SK-N-SH treated with all-trans-retinoic acid at 6 μM for 48 hours (cell line): ENCODE measurements around the gene OR2A12.

Experiments
- ATAC-seq: fragments of 200-7000 bp; cut with Tn5 transposase; 3 replicates; pipeline ENCODE4 v1.9.1; 2020; ENCODE audit warnings: mild to moderate bottlenecking, moderate library complexity
- ARNTL ChIP-seq: fragments of 450-650 bp; formaldehyde crosslinking; IDR thresholded peaks from 2 replicates; pipeline ENCODE4 v1.5.0; 2020; ENCODE audit warnings: low read depth, mild to moderate bottlenecking, moderate library complexity, borderline replicate concordance
- BACH2 ChIP-seq: fragments of 250-450 bp; sonication (Bioruptor Pico); IDR thresholded peaks from 2 replicates; pipeline ENCODE4 v1.9.0; 2021; ENCODE audit warnings: mild to moderate bottlenecking, borderline replicate concordance
- CSDC2 ChIP-seq: fragments of 250-450 bp; sonication (Bioruptor Pico); IDR thresholded peaks from 2 replicates; pipeline ENCODE4 v1.5.0; 2020; ENCODE audit warnings: mild to moderate bottlenecking, moderate library complexity
- ESRRG ChIP-seq: fragments of 250-450 bp; sonication (Bioruptor Pico); IDR thresholded peaks from 2 replicates; pipeline ENCODE4 v1.6.1; 2021; ENCODE audit warnings: mild to moderate bottlenecking
- GLIS3 ChIP-seq: fragments of 250-450 bp; sonication (Bioruptor Pico); IDR thresholded peaks from 2 replicates; pipeline ENCODE4 v1.5.0; 2020; ENCODE audit warnings: mild to moderate bottlenecking, moderate library complexity
- OSR1 ChIP-seq: fragments of 250-450 bp; sonication (Bioruptor Pico); IDR thresholded peaks from 2 replicates; pipeline ENCODE4 v1.8.0; 2022; ENCODE audit warnings: moderate library complexity, mild to moderate bottlenecking, inconsistent platforms
- PPARA ChIP-seq: fragments of 250-450 bp; sonication (Bioruptor Pico); IDR thresholded peaks from 2 replicates; pipeline ENCODE4 v1.5.0; 2020; ENCODE audit warnings: mild to moderate bottlenecking, borderline replicate concordance
- RARB ChIP-seq: fragments of 250-450 bp; sonication (Bioruptor Pico); IDR thresholded peaks from 2 replicates; pipeline ENCODE4 v1.8.0; 2021; ENCODE audit warnings: mild to moderate bottlenecking, moderate library complexity
- SNAI2 ChIP-seq: fragments of 250-450 bp; sonication (Bioruptor Pico); IDR thresholded peaks from 2 replicates; pipeline ENCODE4 v1.5.0; 2020; ENCODE audit warnings: mild to moderate bottlenecking, moderate library complexity
- TCF4 ChIP-seq: fragments of 250-450 bp; sonication (Bioruptor Pico); IDR thresholded peaks from 2 replicates; pipeline ENCODE4 v1.8.0; 2021; ENCODE audit warnings: mild to moderate bottlenecking, moderate library complexity, borderline replicate concordance
- TOX ChIP-seq: fragments of 250-450 bp; sonication (Bioruptor Pico); IDR thresholded peaks from 2 replicates; pipeline ENCODE4 v1.8.0; 2021; ENCODE audit warnings: mild to moderate bottlenecking, moderate library complexity, borderline replicate concordance
- TSHZ2 ChIP-seq: fragments of 250-450 bp; sonication (Bioruptor Pico); IDR thresholded peaks from 2 replicates; pipeline ENCODE4 v1.5.0; 2020; ENCODE audit warnings: mild to moderate bottlenecking, moderate library complexity
- ZC3H10 ChIP-seq: fragments of 250-450 bp; sonication (Bioruptor Pico); IDR thresholded peaks from 2 replicates; pipeline ENCODE4 v1.5.1; 2021; ENCODE audit warnings: mild to moderate bottlenecking, moderate library complexity
- ZFP3 ChIP-seq: fragments of 250-450 bp; sonication (Bioruptor Pico); IDR thresholded peaks from 2 replicates; pipeline ENCODE4 v1.5.0; 2020; ENCODE audit warnings: mild to moderate bottlenecking, moderate library complexity
- ZFP30 ChIP-seq: fragments of 450-650 bp; formaldehyde crosslinking; IDR thresholded peaks from 2 replicates; pipeline ENCODE4 v1.5.0; 2022; ENCODE audit warnings: mild to moderate bottlenecking, moderate library complexity
- ZNF565 ChIP-seq: fragments of 450-650 bp; formaldehyde crosslinking; conservative IDR thresholded peaks from 2 replicates; pipeline ENCODE4 v1.5.0; 2020; ENCODE audit warnings: low read depth, mild to moderate bottlenecking, moderate library complexity
- ZNF70 ChIP-seq: fragments of 450-650 bp; formaldehyde crosslinking; IDR thresholded peaks from 2 replicates; pipeline ENCODE4 v1.5.0; 2020; ENCODE audit warnings: mild to moderate bottlenecking, moderate library complexity
- ZNF8 ChIP-seq: fragments of 450-650 bp; formaldehyde crosslinking; IDR thresholded peaks from 2 replicates; pipeline ENCODE4 v1.5.0; 2020; ENCODE audit warnings: mild to moderate bottlenecking, moderate library complexity
- TF ChIP-seq, protein P1 (sequence below): fragments of 250-450 bp; sonication (Bioruptor Pico); IDR thresholded peaks from 2 replicates; pipeline ENCODE4 v1.8.0; 2020; ENCODE audit warnings: mild to moderate bottlenecking, moderate library complexity, borderline replicate concordance
- TF ChIP-seq, protein P2 (sequence below): fragments of 250-450 bp; sonication (Bioruptor Pico); IDR thresholded peaks from 2 replicates; pipeline ENCODE4 v1.5.1; 2021; ENCODE audit warnings: mild to moderate bottlenecking, moderate library complexity
- TF ChIP-seq, protein P3 (sequence below): fragments of 250-450 bp; sonication (Bioruptor Pico); IDR thresholded peaks from 2 replicates; pipeline ENCODE4 v1.8.0; 2021; ENCODE audit warnings: low read depth, mild to moderate bottlenecking, moderate library complexity, borderline replicate concordance
- TF ChIP-seq, protein P4 (sequence below): fragments of 250-450 bp; sonication (Bioruptor Pico); IDR thresholded peaks from 2 replicates; pipeline ENCODE4 v1.5.1; 2020; ENCODE audit warnings: low read depth, mild to moderate bottlenecking, moderate library complexity

OR2A12 gene

DNA sequence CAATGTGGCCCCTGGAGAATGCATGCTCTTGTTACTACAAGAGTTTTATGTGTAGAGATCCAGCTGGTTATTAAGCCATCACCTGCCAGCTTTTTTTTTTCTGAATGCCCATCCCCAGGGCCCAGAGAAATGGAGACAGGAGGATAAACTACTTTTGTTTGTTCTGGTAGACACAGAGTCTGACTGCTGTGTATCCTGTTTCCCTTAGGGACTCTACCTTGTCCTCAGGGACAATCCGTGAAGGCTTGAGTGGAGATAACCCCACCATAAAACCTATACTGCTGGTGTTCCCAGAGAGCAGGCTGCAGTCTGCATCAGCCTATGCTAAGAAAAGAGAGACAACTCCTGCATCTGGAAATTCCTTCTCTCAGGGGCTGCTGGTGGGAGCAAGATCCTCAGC is 37.4 kb upstream of the OR2A12 start, which contains the start of gene OR2A5:
TSS of gene OR2A5 (plus strand) at position 301 of the 400 bp plus-strand sequence. CDS start 1,454 bp downstream, outside the sequence.
- no peak for TF ChIP-seq ZNF565 (CRISPR knock-in tag)
- TF ChIP-seq ZC3H10, result no peak
- no peak for TF ChIP-seq ARNTL (CRISPR knock-in tag)
- TF ChIP-seq ZFP30 (CRISPR knock-in tag), result no peak
- TF ChIP-seq GLIS3, result no peak
- no peak for TF ChIP-seq BACH2 (CRISPR knock-in tag)
- no peak for TF ChIP-seq ZFP3
- no peak for TF ChIP-seq TSHZ2
- TF ChIP-seq, protein P1, sequence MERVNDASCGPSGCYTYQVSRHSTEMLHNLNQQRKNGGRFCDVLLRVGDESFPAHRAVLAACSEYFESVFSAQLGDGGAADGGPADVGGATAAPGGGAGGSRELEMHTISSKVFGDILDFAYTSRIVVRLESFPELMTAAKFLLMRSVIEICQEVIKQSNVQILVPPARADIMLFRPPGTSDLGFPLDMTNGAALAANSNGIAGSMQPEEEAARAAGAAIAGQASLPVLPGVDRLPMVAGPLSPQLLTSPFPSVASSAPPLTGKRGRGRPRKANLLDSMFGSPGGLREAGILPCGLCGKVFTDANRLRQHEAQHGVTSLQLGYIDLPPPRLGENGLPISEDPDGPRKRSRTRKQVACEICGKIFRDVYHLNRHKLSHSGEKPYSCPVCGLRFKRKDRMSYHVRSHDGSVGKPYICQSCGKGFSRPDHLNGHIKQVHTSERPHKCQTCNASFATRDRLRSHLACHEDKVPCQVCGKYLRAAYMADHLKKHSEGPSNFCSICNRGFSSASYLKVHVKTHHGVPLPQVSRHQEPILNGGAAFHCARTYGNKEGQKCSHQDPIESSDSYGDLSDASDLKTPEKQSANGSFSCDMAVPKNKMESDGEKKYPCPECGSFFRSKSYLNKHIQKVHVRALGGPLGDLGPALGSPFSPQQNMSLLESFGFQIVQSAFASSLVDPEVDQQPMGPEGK (CRISPR knock-in tag), result no peak
- TF ChIP-seq, protein P2, sequence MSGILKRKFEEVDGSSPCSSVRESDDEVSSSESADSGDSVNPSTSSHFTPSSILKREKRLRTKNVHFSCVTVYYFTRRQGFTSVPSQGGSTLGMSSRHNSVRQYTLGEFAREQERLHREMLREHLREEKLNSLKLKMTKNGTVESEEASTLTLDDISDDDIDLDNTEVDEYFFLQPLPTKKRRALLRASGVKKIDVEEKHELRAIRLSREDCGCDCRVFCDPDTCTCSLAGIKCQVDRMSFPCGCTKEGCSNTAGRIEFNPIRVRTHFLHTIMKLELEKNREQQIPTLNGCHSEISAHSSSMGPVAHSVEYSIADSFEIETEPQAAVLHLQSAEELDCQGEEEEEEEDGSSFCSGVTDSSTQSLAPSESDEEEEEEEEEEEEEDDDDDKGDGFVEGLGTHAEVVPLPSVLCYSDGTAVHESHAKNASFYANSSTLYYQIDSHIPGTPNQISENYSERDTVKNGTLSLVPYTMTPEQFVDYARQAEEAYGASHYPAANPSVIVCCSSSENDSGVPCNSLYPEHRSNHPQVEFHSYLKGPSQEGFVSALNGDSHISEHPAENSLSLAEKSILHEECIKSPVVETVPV, result no peak
- TF ChIP-seq RARB (CRISPR knock-in tag), result no peak
- TF ChIP-seq, protein P3, sequence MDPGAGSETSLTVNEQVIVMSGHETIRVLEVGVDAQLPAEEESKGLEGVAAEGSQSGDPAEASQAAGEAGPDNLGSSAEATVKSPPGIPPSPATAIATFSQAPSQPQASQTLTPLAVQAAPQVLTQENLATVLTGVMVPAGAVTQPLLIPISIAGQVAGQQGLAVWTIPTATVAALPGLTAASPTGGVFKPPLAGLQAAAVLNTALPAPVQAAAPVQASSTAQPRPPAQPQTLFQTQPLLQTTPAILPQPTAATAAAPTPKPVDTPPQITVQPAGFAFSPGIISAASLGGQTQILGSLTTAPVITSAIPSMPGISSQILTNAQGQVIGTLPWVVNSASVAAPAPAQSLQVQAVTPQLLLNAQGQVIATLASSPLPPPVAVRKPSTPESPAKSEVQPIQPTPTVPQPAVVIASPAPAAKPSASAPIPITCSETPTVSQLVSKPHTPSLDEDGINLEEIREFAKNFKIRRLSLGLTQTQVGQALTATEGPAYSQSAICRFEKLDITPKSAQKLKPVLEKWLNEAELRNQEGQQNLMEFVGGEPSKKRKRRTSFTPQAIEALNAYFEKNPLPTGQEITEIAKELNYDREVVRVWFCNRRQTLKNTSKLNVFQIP (CRISPR knock-in tag), result no peak
- no peak for TF ChIP-seq ZNF8 (CRISPR knock-in tag)
- no peak for TF ChIP-seq TCF4 (CRISPR knock-in tag)
- no peak for TF ChIP-seq PPARA
- TF ChIP-seq, protein P4, sequence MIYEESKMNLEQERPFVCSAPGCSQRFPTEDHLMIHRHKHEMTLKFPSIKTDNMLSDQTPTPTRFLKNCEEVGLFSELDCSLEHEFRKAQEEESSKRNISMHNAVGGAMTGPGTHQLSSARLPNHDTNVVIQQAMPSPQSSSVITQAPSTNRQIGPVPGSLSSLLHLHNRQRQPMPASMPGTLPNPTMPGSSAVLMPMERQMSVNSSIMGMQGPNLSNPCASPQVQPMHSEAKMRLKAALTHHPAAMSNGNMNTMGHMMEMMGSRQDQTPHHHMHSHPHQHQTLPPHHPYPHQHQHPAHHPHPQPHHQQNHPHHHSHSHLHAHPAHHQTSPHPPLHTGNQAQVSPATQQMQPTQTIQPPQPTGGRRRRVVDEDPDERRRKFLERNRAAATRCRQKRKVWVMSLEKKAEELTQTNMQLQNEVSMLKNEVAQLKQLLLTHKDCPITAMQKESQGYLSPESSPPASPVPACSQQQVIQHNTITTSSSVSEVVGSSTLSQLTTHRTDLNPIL (CRISPR knock-in tag), result no peak
- no peak for TF ChIP-seq SNAI2
- TF ChIP-seq ZNF70 (CRISPR knock-in tag), result no peak
- no peak for TF ChIP-seq CSDC2 (CRISPR knock-in tag)
- ATAC-seq, result no peak

DNA sequence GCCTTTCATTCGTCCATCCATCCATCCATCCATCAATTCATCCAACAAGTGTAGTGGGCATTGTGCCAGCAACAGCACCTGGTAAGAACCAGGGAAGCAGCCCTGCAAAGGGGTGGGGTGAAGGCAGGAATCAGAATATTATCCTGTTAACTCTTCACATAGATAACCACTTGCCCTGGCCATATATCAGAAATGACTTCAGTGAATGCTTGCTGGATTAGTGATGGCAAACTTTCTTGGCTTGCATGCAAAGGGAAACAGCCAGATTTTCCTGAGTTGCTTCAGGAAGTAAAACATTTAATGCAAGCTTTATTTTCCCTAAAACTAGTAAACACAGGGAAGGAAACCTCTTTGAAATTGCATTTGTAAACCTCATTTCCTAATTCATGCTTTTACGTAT is 36.6 kb upstream of the OR2A12 start:
- ATAC-seq, result no peak
- TF ChIP-seq ZFP30 (CRISPR knock-in tag), result no peak
- TF ChIP-seq, protein P2, result no peak

DNA sequence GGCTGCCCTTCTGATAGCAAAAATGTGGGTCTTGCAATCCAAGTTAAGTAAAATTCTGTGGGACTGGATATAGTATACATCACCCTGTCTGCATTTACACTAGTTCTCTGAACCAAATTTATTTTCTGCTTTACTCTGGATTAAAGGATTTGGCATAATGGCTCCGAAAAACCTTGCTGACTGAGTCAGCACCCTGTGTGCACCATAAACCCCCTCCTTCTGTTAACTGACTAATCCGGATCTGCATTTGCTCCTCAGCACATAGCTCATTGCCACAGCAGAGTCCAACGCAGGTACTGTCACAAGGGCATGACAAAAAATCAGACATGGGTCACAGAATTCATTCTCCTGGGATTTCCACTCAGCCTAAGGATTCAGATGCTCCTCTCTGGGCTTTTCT is 36.0 kb upstream of the OR2A12 start:
- TF ChIP-seq, protein P3 (CRISPR knock-in tag), result no peak
- TF ChIP-seq ZC3H10, result no peak
- TF ChIP-seq ESRRG (CRISPR knock-in tag), result no peak
- TF ChIP-seq, protein P4 (CRISPR knock-in tag), result no peak
- TF ChIP-seq, protein P1 (CRISPR knock-in tag), result no peak
- no peak for TF ChIP-seq TOX (CRISPR knock-in tag)
- TF ChIP-seq ZNF70 (CRISPR knock-in tag), result no peak
- TF ChIP-seq TCF4 (CRISPR knock-in tag), result no peak
- TF ChIP-seq OSR1 (CRISPR knock-in tag), result no peak
- TF ChIP-seq ZNF565 (CRISPR knock-in tag), result no peak

More for the DNA sequence above, 36.0 kb upstream of the OR2A12 start:
- ATAC-seq, result 0 out of 3 replicates have a peak, but pooled peaks have one; percentile 30
